ENCODE data around the gene TMEM63A. TPM values are rescaled to one million over a fixed set of nuclear protein-coding genes. Genes with fewer than 3 reads are reported as not detected.

Gene TMEM63A
- total and polyA plus RNA-seq, 2 of the 13 experiments (the other 11 are each of a cell fraction or from before 2014, with no cell fraction given): 23.9 to 53.3 TPM

DNA sequence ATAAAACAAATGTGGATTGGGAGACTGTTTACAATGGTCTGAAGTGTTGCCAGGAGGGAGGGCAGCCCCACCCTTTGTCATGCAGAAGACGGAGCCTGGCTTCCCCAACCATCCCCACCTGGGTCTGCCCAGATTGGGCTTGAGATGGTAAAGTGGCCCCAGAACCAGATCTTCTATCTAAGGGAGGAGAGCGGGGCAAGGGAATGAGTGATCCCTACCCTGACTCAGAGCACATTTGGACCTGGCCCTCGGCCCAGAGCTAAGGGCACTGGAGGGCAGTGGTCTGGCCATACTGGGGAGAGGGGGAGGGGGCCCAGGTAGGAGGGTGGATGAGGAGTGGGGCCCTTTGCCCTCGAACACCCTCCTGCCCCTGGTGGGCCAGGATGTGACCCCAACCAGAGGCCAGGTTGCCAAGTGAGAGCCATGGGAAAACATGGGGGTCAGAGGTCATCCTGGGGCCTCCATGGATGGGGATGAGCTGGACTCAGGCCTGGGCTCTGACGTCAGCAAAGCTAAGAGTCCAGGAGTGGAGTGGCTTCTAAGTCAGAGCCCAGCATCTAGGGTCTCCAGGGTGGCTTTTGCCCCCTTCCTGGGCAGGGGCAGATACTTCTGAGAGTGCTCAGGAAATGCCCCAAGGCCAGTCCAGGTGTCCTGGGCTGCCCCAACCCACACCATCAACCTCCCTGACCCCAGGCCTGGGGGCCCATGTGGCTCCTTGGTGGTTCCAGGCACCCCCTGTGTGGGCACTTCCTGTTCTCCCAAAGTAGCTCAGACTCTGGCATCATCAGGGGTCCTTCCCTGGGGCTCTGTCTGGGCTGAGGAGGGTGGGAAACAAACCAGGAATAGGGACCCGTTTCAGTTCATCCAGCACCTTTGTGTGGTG, 8.4 kb upstream of the TMEM63A start (continued):
- TF ChIP-seq, protein P1, sequence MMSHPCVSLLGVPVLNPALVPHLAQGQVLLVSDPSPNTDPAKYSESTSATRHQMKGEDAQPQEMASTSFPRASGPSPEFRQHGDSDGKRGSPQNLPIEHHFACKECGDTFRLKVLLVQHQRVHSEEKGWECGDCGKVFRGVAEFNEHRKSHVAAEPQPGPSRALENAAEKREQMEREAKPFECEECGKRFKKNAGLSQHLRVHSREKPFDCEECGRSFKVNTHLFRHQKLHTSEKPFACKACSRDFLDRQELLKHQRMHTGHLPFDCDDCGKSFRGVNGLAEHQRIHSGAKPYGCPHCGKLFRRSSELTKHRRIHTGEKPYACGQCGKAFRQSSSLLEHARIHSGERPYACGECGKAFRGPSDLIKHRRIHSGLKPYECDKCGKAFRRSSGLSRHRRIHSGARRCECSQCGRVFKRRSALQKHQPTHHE (CRISPR knock-in tag; IDR thresholded peaks at IDR 0.05; ENCODE audit: borderline replicate concordance): no peak
- TF ChIP-seq, protein P2, sequence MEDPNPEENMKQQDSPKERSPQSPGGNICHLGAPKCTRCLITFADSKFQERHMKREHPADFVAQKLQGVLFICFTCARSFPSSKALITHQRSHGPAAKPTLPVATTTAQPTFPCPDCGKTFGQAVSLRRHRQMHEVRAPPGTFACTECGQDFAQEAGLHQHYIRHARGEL (CRISPR knock-in tag; IDR thresholded peaks at IDR 0.05): no peak
- TF ChIP-seq, protein P3, sequence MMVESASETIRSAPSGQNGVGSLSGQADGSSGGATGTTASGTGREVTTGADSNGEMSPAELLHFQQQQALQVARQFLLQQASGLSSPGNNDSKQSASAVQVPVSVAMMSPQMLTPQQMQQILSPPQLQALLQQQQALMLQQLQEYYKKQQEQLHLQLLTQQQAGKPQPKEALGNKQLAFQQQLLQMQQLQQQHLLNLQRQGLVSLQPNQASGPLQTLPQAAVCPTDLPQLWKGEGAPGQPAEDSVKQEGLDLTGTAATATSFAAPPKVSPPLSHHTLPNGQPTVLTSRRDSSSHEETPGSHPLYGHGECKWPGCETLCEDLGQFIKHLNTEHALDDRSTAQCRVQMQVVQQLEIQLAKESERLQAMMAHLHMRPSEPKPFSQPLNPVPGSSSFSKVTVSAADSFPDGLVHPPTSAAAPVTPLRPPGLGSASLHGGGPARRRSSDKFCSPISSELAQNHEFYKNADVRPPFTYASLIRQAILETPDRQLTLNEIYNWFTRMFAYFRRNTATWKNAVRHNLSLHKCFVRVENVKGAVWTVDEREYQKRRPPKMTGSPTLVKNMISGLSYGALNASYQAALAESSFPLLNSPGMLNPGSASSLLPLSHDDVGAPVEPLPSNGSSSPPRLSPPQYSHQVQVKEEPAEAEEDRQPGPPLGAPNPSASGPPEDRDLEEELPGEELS (CRISPR knock-in tag; IDR thresholded peaks at IDR 0.05): no peak; the same call in 1 of the 2 replicates
- TF ChIP-seq RFXAP (CRISPR knock-in tag; IDR thresholded peaks at IDR 0.05; ENCODE audit: borderline replicate concordance) (no peak), ZNF672 (CRISPR knock-in tag; IDR thresholded peaks at IDR 0.05) (no peak), ZNF354B (CRISPR knock-in tag; IDR thresholded peaks at IDR 0.05) (no peak), HMGA1 (CRISPR knock-in tag; conservative IDR thresholded peaks at IDR 0.05) (no peak), JUN (CRISPR knock-in tag; IDR thresholded peaks at IDR 0.05) (no peak), PCBP2 (optimal IDR thresholded peaks at IDR 0.05; ENCODE audit: low read depth, low read length, poor library complexity, severe bottlenecking) (no peak), ZFP36 (IDR thresholded peaks at IDR 0.05; ENCODE audit: borderline replicate concordance, low read depth, low read length, partially characterized antibody) (no peak), MAFK (conservative IDR thresholded peaks at IDR 0.05 in 1 of 2, IDR thresholded peaks at IDR 0.05 in 1 of 2; ENCODE audit: low read length in 2 of 2) (no peak), ZSCAN20 (CRISPR knock-in tag; IDR thresholded peaks at IDR 0.05; ENCODE audit: borderline replicate concordance) (no peak), PLRG1 (conservative IDR thresholded peaks at IDR 0.05) (no peak), ZKSCAN1 (IDR thresholded peaks at IDR 0.05; ENCODE audit: low read length) (no peak), ZMYM2 (CRISPR knock-in tag; IDR thresholded peaks at IDR 0.05) (no peak), TBX2 (CRISPR knock-in tag; IDR thresholded peaks at IDR 0.05; ENCODE audit: borderline replicate concordance) (peak; percentile 17; the same call in 1 of the 2 replicates), MEIS1 (CRISPR knock-in tag; IDR thresholded peaks at IDR 0.05; ENCODE audit: borderline replicate concordance) (no peak)
- TF ChIP-seq, protein P4, sequence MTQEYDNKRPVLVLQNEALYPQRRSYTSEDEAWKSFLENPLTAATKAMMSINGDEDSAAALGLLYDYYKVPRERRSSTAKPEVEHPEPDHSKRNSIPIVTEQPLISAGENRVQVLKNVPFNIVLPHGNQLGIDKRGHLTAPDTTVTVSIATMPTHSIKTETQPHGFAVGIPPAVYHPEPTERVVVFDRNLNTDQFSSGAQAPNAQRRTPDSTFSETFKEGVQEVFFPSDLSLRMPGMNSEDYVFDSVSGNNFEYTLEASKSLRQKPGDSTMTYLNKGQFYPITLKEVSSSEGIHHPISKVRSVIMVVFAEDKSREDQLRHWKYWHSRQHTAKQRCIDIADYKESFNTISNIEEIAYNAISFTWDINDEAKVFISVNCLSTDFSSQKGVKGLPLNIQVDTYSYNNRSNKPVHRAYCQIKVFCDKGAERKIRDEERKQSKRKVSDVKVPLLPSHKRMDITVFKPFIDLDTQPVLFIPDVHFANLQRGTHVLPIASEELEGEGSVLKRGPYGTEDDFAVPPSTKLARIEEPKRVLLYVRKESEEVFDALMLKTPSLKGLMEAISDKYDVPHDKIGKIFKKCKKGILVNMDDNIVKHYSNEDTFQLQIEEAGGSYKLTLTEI (CRISPR knock-in tag; conservative IDR thresholded peaks at IDR 0.05): no peak
- TF ChIP-seq, protein P5, sequence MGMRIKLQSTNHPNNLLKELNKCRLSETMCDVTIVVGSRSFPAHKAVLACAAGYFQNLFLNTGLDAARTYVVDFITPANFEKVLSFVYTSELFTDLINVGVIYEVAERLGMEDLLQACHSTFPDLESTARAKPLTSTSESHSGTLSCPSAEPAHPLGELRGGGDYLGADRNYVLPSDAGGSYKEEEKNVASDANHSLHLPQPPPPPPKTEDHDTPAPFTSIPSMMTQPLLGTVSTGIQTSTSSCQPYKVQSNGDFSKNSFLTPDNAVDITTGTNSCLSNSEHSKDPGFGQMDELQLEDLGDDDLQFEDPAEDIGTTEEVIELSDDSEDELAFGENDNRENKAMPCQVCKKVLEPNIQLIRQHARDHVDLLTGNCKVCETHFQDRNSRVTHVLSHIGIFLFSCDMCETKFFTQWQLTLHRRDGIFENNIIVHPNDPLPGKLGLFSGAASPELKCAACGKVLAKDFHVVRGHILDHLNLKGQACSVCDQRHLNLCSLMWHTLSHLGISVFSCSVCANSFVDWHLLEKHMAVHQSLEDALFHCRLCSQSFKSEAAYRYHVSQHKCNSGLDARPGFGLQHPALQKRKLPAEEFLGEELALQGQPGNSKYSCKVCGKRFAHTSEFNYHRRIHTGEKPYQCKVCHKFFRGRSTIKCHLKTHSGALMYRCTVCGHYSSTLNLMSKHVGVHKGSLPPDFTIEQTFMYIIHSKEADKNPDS (CRISPR knock-in tag; IDR thresholded peaks at IDR 0.05): no peak

Measured in HepG2 (cell line).